Brain pericyte (primary cell): ENCODE results near the gene ADGRL1.
"Not testable (repeated sequence)": the region's sequence is repeated elsewhere in the genome, so short reads cannot be mapped to it uniquely, and the experiment has no call there.

Source experiments
- DNase-seq: peaks from one replicate; pipeline ENCODE4 v3.0.0-alpha.2; 2012; ENCODE audit warnings: low read depth, low spot score

Gene ADGRL1

GRCh38 chr19:14189415-14189814 is 16.6 kb downstream of the ADGRL1 start:
- DNase-seq: no peak

DNA sequence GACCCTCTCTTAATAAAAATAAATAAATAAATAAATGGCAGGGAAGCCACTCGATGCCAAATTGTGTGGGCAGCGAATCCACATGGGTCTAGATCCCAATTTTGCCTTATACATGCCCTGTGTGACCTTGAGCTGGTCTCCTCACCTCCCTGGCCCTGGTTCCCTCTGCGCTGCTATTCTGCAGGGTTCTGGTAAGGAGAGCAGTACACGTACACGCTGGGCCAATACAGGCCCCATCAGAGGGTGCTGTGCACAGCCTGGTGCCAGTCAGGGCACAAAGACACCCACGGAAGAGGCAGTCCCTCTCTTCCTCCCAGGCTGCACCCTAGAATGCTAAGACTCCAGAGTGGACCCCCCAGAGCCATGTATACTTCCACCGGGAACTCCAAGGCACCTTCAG is 17.9 kb downstream of the ADGRL1 start:
- DNase-seq: not testable (repeated sequence)

DNA sequence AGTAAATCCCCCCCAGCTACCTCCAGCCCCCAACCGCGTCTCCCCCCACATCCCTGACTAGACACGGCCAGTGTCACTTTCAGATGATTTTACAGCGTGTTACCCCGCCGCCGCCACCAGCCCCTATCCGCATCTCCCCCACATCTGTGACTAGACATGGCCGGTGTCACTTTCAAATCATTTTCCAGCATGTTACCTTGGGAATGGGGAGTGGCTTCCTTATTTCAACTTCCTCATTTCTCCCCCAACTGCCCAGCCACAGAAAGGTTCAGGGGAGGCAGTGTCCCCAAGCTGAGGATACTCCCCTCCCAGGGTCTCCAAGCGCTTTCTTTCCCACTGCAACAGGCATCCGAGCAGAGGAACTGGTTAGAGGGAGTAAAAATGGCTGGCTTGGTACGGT is 18.4 kb downstream of the ADGRL1 start:
- DNase-seq: no peak

DNA sequence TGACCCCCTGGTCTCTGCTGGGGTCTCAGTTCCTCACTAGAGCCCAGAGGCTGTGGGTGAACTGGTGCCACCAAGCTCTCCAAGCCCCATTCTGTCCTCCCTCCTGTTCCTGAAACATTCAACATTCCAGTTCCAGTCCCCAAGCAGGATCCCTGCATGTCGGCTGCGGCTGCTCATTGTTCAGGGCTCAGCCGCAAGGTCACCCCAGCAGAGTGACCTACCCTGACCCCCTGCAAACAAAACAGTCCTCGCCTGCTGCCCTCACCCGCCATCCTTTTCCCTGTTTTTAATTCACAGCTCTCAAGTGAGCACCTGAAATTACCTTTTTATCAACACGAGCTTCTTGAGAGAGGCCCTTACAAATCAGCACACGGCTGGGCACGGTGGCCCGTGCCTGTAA is 19.3 kb downstream of the ADGRL1 start:
- DNase-seq: not testable (repeated sequence)

- not testable (repeated sequence) for DNase-seq
These were observed 20.3 kb downstream of the ADGRL1 start for GRCh38 chr19:14185691-14186090.

DNA sequence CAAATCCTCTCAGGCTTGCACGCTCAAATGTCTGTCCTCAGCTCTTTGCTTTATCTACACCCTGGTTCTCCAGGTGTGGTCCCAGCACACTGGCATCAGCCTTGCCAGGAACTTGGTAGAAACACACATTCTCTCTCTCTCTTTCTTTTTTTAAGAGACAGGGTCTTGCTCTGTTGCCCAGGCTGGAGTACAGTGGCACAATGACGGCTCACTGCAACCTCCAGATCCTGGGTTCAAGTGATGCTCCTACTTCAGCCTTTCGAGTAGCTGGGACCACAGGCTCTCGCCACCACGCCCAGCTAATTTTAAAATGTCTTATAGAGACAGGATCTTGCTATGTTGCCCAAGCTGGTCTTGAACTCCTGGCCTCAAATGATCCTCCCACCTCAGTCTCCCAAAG is 20.8 kb downstream of the ADGRL1 start:
- no peak for DNase-seq

DNA sequence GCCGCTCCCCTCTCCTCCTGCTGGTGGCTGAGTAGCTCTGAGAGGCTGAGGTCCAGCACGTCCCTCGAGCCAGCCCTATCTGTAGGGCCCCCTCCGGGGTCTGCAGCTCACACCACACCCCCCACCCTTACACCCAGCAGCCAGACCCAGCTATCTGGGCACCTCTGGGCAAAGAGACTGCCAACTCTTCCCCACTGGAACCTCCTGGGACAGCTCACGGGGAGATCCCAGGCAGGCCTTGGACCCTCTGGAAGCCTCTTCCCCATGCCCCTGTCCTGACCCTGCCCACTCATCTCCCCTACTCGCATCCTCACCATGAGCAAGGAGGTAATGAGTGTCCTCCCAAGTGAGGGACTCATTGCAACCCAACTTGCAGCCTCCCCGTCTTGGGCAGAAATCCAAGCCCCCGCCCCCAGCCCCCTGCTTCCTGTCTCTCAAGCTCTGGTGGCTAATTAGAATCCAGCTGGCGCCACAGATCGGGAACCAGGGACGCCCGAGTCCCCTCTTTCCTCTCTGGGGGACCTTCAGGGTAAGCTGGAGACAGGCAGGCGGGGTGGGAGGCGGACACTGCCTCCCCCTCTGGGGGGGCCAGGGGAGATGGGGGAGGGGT is 22.1 kb downstream of the ADGRL1 start:
- no peak for DNase-seq

- DNase-seq: no peak
These were observed 23.5 kb downstream of the ADGRL1 start for GRCh38 chr19:14182476-14182875.

- DNase-seq: no peak
These were observed 24.1 kb downstream of the ADGRL1 start for GRCh38 chr19:14181906-14182305.

GRCh38 chr19:14181199-14181598 is 24.8 kb downstream of the ADGRL1 start:
- DNase-seq: not testable (repeated sequence)

DNA sequence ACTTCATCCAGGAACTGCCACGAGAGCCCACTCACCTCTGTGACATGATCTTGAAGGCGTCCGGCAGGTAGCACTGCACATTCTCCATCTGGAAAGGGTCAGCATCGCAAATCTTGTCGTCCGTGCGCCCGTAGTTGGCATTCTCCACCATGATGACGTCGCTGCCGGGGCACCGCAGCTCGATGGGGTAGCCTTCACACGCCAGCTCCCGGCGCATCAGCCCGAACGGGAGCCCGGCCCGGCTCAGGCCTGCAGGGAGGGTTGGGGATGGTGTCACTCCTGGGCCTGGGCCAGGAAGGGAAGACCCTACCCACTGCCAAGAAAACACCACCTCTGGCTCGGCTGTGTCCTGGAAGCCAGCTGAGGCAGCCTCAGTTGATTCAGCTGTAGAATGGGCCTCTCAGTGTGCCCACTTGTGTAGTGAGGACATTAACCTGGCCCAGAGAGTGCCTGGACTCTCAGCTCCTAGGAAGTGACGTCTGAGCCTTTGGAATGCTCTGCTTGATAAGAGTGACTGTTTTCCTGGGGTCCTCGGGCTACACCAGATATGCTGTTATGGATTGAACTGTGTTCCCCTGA is 28.4 kb downstream of the ADGRL1 start:
- no peak for DNase-seq

DNA sequence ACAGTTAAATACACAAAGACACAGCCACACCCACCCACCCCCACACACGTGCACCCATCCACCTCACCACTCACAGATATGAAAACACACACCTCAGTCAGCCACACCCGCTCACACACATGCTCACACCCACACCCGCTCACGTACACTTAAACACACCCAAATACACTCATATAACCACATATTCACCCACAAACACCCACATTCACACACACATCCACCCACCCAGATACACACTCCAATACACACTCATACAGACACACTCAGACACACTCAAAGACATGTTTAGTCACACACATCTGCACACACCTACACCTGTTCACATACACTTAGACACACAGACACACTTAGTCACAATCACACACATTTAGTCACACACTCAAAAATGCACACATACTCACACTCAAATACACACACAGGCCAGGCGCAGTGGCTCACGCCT is 30.6 kb downstream of the ADGRL1 start:
- DNase-seq: no peak

- DNase-seq: no peak
These were observed 31.1 kb downstream of the ADGRL1 start for GRCh38 chr19:14174883-14175282.

- no peak for DNase-seq
These were observed 37.0 kb downstream of the ADGRL1 start for GRCh38 chr19:14168993-14169392.

DNA sequence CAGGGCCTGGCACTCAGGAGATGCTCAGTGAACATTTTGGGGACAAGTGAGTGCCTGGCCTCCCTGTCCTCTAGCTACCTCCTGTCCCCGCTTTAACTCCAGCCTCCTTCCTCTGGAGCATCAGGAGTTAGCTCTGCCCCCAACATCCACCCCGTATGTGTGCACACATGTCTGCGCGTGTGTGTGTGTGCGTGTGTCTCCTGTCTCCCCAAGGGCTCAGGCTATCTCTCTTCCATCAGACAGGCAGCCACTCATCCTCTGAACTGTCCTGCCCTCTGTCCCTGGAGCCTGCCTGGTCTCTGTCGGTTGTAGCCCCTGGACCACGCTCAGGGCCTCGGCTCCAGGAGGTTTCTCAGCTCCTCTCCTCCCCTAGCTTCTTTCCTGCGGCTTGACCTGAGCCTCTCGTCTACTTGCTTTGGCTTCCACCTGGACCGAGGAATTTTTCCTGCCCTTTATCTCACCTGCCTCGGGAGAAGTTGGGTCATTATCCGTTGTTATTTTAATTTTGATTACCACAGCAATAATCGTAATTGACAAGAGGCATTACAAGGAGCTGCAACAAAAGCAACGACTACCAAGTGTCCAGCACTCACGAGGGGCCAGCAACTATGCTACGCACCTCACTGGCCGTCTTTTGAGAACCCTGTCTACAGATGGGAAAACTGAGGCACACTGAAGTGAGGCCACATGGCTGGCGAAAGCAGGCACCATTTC is 37.6 kb downstream of the ADGRL1 start:
- DNase-seq: no peak

- DNase-seq: no peak
These were observed 38.3 kb downstream of the ADGRL1 start for GRCh38 chr19:14167576-14168138.

- no peak for DNase-seq
These were observed 38.9 kb downstream of the ADGRL1 start for GRCh38 chr19:14166999-14167575.

GRCh38 chr19:14165990-14166830 is 39.8 kb downstream of the ADGRL1 start:
- DNase-seq: no peak

GRCh38 chr19:14164724-14165493 is 41.1 kb downstream of the ADGRL1 start:
- DNase-seq: no peak

DNA sequence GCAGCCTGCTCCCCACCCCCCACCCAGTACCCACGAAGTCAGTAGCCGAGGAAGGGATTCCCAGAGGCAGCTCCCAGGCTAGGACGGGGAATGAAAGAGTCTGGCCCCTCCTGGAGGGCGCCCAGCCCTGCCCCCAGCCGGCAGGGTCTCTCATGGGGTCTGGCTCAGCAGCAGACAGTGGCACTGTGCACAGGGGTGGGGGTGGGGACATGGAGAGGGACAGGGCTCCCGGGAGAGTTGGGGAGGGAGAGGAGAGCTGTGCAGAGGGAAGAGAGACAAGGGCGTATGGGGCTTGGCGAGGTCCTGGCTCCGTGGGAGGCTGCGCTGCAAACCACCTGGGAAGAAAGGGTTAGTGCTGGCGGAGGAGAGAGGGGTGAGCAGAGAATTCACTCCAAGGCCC is 41.9 kb downstream of the ADGRL1 start:
- DNase-seq: no peak

DNA sequence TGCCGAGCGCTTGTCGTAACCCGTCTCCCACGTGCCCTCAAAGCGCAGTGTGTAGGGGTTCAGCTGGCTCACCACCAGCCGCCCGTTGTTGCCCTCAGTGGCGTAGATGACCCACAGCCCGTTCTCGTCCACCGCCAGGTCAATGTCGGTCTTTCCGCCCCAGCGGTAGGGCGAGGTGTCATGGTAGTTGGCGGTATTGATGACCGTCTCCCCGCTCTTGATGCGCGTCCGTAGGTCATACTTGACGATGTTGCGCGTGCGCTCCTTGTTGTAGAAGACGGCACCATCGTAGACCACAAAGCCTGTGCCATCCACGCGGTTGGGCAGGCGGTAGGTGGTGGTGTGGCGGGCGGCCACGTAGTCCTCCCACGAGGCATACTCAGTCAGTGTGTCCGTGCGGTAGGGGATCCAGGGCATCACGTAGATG is 43.1 kb downstream of the ADGRL1 start:
- no peak for DNase-seq
